Measurements from ENCODE around the gene CC2D1A. TPM values are rescaled to one million over a fixed set of nuclear protein-coding genes. Genes with fewer than 3 reads are reported as not detected.
A peak's percentile ranks its signal among the peaks of the same experiment; 100 is the strongest.

Gene CC2D1A
- total RNA-seq, 2 experiments from 2014 or later: 16.4 to 16.9 TPM

- H3K36me3 ChIP-seq (ENCODE audit: insufficient read depth, low read length): peaks cover 37% of the 10 kb centered on the region
- Mint-ChIP-seq H3K9me3 (no peaks in the 10 kb centered on the region), H3K27me3 (no peaks in the 10 kb centered on the region), H3K27ac (peak overlapping the region; percentile 15), H3K4me3 (no peak overlapping the region), H3K36me3 (ENCODE audit: low read depth) (peaks cover 25% of the 10 kb centered on the region), H3K4me1 (ENCODE audit: low read depth) (peaks cover 16% of the 10 kb centered on the region)
- peaks cover 37% of the 10 kb centered on the region for H3K4me1 ChIP-seq (ENCODE audit: insufficient read depth, low read length)
- no peaks in the 10 kb centered on the region for H3K9me3 ChIP-seq (ENCODE audit: control insufficient read depth in 1 of 2, insufficient read depth in 1 of 2, low read length in 2 of 2)
- intact Hi-C loops (cut with DNase I, micrococcal nuclease): no loop called here
- ATAC-seq (ENCODE audit: poor library complexity) (no peak), DNase-seq (no peak)
- ChIA-PET CTCF (no interaction called here), POLR2A (interaction anchor here (1.4 kb wide), 1 partner anchor 56 kb away, joined by 3 read pairs; the partner anchor contains the start of gene IL27RA)
- TF ChIP-seq CTCF (IDR thresholded peaks at IDR 0.05): no peak
- no peak overlapping the region for H3K4me3 ChIP-seq (ENCODE audit: low read length)
- H3K27me3 ChIP-seq (ENCODE audit: control insufficient read depth in 1 of 2, insufficient read depth in 2 of 2, low read length in 2 of 2): no peaks in the 10 kb centered on the region
- peak overlapping the region in 1 of 2 donors; percentile 13 for H3K27ac ChIP-seq (ENCODE audit: low read depth in 1 of 2, low read length in 2 of 2)
These were observed 69.9 kb downstream of the CC2D1A start for GRCh38 chr19:13975870-13976269.

GRCh38 chr19:13976446-13976845 is 70.4 kb downstream of the CC2D1A start:
- Mint-ChIP-seq H3K27me3 (no peaks in the 10 kb centered on the region), H3K27ac (peak overlapping the region; percentile 15), H3K4me1 (ENCODE audit: low read depth) (peaks cover 21% of the 10 kb centered on the region), H3K36me3 (ENCODE audit: low read depth) (peaks cover 19% of the 10 kb centered on the region), H3K4me3 (no peak overlapping the region), H3K9me3 (no peaks in the 10 kb centered on the region)
- ATAC-seq (ENCODE audit: poor library complexity) (no peak), DNase-seq (no peak)
- CTCF ChIA-PET: no interaction called here
- no peak for TF ChIP-seq CTCF (IDR thresholded peaks at IDR 0.05)
- POLR2A ChIA-PET: interaction anchor here (1.4 kb wide), 1 partner anchor 55 kb away, joined by 3 read pairs; the partner anchor contains the start of gene IL27RA
- Histone ChIP-seq H3K4me1 (ENCODE audit: insufficient read depth, low read length) (peaks cover 43% of the 10 kb centered on the region), H3K9me3 (ENCODE audit: control insufficient read depth in 1 of 2, insufficient read depth in 1 of 2, low read length in 2 of 2) (no peaks in the 10 kb centered on the region), H3K27ac (ENCODE audit: low read depth in 1 of 2, low read length in 2 of 2) (no peak overlapping the region), H3K36me3 (ENCODE audit: insufficient read depth, low read length) (peaks cover 36% of the 10 kb centered on the region), H3K27me3 (ENCODE audit: control insufficient read depth in 1 of 2, insufficient read depth in 2 of 2, low read length in 2 of 2) (no peaks in the 10 kb centered on the region), H3K4me3 (ENCODE audit: low read length) (no peak overlapping the region)
- intact Hi-C loops (cut with DNase I, micrococcal nuclease): no loop called here

- Mint-ChIP-seq H3K27me3 (no peaks in the 10 kb centered on the region), H3K36me3 (ENCODE audit: low read depth) (peaks cover 17% of the 10 kb centered on the region), H3K4me3 (peak overlapping the region; percentile 54), H3K4me1 (ENCODE audit: low read depth) (peaks cover 34% of the 10 kb centered on the region), H3K27ac (peak overlapping the region; percentile 63), H3K9me3 (no peaks in the 10 kb centered on the region)
- Histone ChIP-seq H3K4me3 (ENCODE audit: low read length) (no peak overlapping the region), H3K27me3 (ENCODE audit: control insufficient read depth in 1 of 2, insufficient read depth in 2 of 2, low read length in 2 of 2) (no peaks in the 10 kb centered on the region), H3K9me3 (ENCODE audit: control insufficient read depth in 1 of 2, insufficient read depth in 1 of 2, low read length in 2 of 2) (no peaks in the 10 kb centered on the region), H3K36me3 (ENCODE audit: insufficient read depth, low read length) (peaks cover 30% of the 10 kb centered on the region), H3K27ac (ENCODE audit: low read depth in 1 of 2, low read length in 2 of 2) (peak overlapping the region in 1 of 2 donors; percentile 23), H3K4me1 (ENCODE audit: insufficient read depth, low read length) (peaks cover 56% of the 10 kb centered on the region)
- intact Hi-C loops (cut with DNase I, micrococcal nuclease): no loop called here
- ATAC-seq (ENCODE audit: poor library complexity) (no peak), DNase-seq (no peak)
- ChIA-PET POLR2A (interaction anchor here (0.6 to 3.2 kb wide), 5 partner anchors 9 to 54 kb away, joined by 3 to 20 read pairs (median 3); partner anchors contain the start of genes DCAF15 and IL27RA), CTCF (interaction anchor here (0.6 to 1.8 kb wide), 2 partner anchors 17 to 94 kb away, joined by 3 to 4 read pairs; partner anchors contain the start of gene MISP3)
- TF ChIP-seq CTCF (IDR thresholded peaks at IDR 0.05): no peak
These were observed 71.8 kb downstream of the CC2D1A start for GRCh38 chr19:13977803-13978202.
